NCI-H187 treated with DMSO at 0.1 percent for 48 hours (cell line): ENCODE measurements around the gene KCNN1.
"Not testable (repeated sequence)": the region's sequence is repeated elsewhere in the genome, so short reads cannot be mapped to it uniquely, and the experiment has no call there.

Source experiments
- DNase-seq: peaks from one replicate; lab custom pipeline; 2025; lab: John Stamatoyannopoulos, UW

Gene KCNN1

DNA sequence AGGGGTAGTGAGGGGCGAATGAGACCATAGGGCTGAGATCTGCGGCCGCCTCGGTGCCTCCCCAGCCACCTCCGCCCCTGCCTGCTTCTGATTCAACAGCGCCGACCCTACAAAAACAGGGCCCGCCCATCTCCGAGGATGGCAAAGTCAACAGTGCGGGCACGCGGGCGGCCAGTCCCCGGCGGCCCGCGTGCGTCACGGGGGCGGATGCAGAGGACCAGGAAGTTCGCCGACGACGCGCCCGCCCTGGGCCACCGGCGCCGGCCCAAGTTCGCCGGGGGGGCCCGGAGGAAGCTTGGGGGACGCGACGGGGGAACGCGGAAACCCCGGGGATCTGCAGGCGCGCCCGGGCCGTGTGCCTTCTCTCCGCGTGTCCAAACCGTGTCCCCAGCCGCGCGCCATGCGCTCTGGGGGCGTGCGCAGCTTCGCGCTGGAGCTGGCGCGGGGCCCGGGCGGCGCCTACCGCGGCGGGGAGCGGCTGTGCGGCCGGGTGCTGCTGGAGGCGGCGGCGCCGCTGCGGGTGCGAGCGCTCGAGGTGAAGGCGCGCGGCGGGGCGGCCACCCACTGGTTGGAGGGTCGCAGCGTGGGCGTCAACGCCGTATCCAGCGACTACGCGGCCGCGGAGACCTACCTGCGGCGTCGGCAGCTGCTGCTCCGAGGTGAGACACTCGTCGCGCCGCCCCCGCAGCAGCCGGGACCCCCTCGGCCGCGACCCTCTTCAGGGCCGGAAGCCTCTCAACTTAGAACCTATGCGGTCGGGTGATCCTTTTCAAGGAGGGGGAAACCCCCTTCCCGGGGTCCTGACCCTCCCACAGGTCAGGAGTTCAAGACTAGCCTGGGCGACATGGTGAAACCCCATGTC lies 34.2 kb downstream of the KCNN1 start:
- no peak for DNase-seq

DNA sequence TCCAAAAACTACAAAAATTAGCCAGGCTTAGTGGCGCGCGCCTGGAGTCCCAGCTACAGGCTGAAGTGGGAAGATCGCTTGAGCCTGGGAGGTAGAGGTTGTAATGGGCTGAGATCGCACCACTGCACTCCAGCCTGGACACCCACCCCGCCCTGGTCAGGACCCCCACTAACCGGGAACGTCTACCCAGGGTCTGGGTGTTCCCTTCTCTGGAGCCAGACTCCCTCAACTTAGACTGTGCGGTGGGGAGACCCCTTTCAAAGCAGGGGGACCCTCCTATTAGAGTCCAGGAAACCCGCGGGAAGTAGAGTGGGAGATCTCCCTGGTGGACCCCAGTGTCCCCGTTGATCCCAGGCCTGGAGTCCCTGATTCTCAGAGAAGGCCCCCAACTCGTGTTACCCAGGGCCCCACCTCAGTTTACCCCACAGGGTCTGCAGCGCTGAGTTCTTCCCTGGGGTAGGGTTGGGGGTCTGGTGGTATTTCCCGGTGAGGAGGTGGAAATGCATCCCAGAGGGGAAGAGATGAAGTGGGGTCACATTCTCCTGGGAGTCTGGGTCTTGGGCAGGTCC lies 35.0 kb downstream of the KCNN1 start:
- no peak for DNase-seq

DNA sequence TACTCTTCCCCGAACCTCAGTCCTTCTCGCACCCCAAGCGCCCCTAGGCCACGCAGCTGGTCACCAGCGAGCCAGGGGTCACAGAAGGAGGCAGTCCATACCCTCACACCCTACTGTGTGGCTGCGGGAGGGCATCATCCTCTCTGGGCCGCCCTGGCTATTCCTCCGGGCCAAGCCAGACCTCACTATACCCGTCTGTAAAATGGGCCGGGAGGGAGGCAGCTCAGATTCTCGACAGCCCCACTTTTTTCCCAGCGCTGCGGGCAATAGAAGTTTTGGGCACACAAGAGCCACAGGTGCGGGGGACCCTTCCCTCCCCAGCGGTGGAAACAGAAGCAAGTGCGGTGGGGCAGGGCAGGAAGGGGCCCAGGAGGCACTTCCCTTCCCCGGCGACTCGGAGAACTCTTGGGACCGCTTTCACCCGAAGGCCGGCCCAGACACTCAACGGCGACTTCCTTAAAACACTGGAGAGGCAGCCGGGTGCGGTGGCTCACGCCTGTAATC lies 35.5 kb downstream of the KCNN1 start:
- no peak for DNase-seq

DNA sequence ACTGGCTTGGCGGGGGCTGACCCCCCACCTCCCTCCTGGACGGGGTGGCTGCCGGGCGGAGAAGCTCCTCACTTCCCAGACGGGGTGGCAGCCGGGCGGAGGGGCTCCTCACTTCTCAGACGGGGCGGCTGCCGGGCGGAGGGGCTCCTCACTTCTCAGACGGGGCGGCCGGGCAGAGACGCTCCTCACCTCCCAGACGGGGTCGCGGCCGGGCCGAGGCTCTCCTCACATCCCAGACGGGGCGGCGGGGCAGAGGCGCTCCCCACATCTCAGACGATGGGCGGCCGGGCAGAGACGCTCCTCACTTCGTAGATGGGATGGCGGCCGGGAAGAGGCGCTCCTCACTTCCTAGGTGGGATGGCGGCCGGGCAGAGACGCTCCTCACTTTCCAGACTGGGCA lies 38.8 kb downstream of the KCNN1 start:
- not testable (repeated sequence) for DNase-seq

DNA sequence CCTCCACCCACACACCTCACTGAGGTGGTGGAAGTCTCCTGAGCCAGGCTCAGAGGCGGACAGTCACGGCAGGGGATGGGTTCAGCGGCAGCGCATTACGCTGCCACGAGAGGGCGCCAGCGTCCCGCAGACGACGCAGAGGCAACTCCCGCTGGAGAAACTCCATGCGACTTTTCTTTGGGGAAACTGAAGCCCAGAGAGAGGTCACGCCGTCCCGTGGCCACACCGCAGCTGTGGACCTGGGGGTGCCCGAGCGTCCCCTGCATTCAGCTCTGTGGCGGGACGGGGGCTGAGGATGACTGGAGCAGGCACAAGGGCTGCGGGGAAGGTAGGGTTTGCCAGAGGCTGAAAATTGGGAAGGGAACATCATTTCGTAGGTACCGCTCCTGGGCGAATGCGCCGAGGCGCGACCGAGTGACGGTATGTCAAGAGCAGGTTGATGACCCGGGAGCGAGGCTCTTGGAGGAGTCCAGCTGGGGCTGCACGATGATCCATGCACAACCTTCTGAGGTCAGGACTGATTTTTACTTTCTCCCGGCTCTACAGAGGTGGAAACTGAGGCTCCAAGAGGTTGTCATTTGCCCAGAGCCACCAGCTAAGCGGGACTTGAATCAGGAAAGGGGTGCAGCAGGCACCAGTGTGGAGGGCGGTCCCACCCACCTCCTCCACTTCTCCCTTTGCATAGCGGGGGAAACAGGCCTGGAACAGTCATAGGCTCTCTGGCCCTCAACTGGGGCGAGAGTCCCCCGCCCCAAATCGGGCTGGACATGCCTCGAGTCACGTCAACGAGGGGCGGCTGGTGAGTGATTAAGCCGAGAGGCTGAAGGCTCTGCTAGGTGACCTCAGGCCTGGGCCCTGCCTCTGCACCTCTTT lies 40.4 kb downstream of the KCNN1 start:
- DNase-seq = no peak

DNA sequence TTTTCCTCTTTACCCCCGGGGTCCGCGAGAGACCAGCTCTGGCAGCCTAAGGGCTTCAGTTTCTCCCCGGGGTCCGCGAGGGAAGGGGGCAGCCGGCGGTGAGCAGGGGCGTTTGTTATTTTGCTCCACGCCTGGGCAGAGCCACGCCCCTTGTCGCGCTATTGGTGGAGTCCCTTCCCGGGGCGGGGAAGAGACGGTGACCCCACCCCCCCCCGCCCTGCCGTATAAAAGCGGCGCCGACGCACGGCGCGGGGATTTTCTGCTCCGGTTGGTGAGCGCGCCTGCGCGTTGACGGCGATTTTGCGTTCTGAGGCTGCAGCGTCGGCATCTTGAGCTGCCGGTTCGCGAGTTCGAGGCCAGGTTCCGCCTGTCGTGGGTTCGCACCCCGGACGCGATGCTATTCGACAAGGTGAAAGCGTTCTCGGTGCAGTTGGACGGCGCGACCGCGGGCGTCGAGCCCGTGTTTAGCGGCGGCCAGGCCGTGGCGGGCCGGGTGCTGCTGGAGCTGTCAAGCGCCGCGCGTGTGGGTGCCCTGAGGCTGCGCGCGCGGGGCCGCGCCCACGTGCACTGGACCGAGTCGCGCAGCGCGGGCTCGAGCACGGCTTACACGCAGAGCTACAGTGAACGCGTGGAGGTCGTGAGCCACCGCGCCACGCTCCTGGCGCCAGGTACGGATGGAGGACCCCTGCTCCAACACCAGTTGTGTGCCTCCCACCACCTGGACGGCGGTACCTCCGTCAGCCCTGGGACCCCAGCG lies 41.2 kb downstream of the KCNN1 start, which contains the start of gene ARRDC2:
Gene ARRDC2, plus strand, starts transcription at position 254 of the 757 bp plus-strand sequence. Its CDS starts 141 bp downstream, at position 395.
- DNase-seq = no peak

DNA sequence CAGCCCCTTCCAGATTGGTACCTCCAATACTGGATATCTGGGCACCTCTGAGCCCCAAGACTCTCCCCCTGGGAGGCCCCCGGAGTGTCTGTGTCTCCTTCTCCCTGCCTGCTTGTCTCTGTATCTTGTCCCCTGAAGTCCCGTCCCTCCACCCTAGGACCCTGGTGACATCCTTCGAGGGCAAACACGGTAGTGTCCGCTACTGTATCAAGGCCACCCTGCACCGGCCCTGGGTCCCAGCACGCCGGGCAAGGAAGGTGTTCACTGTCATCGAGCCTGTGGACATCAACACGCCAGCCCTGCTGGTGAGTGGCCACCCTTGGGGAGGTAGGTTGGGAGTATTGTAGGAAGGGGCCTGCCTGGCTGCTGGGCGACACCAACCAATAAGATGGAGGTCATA lies 41.9 kb downstream of the KCNN1 start:
- no peak for DNase-seq

DNA sequence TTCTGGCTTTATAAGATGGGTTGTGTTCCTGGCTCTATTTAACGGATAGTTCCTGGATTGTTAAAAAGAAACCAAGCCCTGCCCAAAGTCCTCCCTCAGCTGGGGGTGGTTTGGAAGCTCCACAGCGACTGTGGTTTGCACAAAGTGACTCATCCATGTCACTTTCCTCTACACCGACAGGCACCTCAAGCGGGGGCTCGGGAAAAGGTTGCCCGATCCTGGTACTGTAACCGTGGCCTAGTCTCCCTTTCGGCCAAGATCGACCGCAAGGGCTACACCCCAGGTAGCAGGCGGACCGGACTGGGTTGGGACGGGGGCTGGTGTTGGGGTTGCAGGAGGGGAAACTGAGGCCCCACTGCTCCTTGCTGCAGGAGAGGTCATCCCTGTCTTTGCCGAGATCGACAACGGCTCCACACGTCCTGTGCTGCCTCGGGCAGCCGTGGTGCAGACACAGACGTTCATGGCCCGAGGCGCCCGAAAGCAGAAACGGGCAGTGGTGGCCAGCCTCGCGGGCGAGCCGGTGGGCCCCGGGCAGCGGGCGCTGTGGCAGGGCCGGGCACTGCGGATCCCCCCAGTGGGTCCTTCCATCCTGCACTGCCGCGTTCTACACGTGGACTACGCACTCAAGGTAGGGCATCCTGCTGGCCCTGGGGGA lies 42.6 kb downstream of the KCNN1 start:
- DNase-seq = no peak

DNA sequence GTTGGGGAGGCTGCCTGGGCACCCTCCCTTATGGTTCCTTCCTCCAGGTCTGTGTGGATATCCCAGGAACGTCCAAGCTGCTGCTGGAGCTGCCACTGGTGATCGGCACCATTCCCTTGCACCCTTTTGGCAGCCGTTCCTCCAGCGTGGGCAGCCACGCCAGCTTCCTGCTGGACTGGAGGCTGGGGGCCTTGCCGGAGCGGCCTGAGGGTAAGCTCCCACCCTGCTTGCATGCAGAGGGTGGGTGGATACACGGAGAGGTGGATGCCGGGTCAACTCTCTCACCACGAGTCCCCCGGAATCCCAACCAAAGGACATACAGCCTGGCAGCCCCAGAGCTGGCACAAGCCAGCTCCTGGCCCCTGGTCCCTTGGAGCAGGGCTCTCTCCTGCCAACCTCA lies 43.2 kb downstream of the KCNN1 start:
- no peak for DNase-seq

DNA sequence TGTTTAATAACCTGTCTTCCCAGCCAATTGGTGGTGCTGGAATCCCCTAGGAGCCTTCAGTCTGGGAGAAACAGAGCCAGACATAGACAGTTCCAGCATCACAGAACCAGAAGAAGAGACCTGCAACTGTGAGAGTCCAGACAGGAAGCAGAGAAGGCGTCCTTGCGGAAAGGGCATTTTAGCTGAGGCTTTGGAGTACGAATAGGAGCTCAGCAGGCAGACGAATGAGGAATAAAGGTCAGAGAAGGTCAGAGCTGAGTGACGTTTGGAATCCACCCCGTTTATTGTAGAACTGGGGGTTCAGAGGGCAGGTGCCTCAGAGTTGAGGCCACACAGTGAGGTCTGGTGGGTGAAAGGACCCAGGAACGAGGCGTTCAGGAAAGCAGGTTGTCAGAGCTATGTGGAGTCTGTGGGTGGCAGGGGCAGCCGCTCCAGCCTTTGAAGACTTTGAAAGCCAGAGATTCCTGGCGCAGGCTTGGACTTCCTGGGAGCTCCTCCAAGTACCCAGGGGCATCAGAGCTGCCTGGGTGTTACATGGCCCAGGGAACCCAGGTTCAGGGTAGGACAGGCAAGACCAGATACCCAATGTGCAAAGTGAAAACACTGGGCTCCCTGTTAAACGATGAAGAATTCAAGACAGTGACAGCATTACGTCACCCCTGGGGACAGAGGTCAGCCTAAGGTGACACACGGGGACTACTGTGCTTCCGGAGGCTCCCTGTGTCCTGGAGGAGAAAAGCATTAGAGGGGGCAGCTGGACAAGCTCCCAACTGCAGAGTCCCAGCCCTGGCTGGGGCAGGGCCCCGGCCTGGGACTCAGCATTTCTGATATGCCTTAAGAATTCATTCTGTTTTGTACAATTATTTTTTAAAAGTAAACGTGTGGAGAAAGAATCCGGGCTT lies 46.6 kb downstream of the KCNN1 start:
- no peak for DNase-seq

DNA sequence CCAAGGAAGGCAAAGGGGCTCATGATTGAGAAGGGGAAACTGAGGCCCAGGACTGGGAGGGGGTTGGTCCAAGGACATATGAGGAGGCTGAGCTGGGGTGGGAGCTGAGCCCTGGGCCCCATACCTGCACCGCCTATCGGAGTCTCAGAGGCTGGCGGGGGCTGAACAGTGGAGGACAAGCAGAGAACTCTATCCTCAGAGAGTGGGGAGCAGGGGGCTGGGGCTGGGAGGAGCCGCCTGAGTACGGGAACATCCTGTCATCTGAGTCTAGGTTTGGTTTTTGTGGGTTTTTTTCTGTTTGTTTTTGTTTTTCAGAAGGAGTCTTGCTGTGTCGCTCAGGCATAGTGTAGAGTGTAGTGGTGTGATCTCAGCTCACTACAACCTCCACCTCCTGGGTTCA lies 47.3 kb downstream of the KCNN1 start:
- no peak for DNase-seq

DNA sequence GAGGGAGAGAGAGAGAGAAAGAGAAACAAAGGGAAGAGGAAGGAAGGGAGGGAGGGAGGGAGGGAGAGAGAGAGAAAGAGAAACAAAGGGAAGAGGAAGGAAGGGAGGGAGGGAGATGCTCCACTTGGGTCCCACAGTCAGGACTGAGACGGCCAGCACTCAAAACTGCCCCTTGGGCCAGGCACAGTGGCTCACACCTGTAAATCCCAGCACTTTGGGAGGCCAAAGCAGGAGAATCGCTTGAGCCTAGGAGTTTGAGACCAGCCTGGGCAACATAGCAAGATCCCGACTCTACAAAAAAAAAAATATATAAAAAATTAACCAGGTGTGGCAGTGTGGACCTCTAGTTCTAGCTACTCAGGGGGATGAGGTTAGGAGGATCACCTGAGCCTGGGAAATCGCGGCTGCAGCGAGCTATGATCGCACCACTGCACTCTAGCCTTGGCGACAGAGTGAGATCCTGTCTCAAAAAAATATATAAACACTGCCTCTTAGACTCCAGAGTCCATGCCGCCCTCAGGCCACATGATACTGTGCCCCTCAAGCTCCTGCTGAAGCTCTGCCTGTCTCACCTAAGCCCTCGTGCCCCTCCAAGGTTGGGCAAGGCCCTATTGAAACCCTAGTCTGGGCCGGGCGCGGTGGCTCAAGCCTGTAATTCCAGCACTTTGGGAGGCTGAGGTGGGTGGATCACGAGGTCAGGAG lies 49.5 kb downstream of the KCNN1 start:
- no peak for DNase-seq

DNA sequence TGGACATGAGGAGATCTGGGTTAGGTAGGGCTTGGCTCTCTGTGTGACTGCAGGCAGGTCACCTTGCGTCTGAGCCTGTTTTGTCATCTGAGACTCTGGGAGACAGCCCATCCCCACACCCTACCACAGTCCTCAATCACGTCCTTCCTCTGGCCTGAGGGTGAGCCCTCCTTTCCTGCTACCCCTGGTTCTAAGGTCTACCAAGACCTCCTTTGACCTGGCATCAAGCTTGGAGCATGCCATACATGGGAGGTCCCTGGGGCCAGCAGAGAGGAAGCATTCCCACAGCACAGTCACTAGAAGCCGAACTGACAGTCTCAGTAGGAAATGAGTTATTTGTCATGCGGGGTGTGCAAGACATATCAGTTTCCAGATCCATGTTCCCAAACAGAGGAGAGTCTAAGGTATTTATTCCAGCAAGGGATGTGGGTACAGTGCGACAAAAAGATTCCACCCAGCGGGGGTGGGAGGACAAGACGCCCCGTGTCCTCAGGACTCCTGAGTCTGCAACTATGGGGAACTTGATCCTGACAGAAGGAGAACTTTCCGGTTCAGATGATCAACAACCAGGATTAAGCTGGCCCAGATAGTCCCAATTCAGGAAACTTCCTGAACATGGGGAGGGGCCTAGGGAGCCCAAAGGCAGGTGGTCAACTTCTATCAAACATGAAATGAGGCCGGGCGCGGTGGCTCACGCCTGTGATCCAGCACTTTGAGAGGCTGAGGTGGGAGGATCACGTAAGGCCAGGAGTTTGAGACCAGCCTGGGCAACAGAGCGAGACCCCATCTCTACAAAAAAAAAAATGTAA lies 50.6 kb downstream of the KCNN1 start:
- DNase-seq = no peak

DNA sequence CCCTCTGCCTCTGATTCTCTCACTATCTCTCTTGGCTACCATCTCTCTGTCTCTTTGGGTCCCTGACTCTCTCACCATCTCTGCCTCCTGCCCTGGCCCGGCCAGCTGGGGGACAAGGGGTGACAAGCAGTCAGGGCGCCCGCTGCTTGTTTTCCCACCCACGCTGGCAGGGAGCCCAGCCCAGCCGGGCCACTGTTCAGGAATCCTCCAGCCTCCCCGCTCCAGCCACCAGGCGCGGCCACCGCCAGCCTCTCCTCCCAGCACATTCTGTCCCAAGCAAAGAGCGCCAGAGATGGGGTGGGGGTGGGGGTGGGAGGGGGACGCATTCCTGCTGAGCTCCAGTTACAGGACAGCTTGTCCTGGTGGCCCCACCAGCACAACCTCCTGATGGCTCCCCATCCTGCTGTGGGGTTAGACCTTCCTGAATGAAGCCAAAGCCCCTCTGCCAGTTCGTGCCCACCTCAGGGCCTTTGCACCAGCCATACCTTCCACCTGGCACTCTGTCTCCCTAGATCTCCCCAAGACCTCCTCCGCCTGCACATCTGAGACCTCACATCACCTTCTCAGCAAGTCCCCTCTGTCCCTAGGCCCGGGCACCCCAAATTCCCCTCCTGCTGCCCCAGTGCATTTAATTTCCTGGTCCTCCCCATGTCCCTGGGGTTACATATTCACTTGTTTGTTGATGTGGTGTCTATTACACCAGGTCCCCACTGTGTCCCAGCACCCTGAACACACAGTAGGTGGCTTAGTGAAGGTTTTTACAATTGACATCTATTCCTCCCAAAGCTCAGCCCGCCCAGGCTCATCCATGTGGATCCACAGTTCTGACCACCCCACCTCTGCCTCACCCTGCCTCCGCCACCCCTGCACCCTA lies 53.5 kb downstream of the KCNN1 start:
- DNase-seq = no peak

DNA sequence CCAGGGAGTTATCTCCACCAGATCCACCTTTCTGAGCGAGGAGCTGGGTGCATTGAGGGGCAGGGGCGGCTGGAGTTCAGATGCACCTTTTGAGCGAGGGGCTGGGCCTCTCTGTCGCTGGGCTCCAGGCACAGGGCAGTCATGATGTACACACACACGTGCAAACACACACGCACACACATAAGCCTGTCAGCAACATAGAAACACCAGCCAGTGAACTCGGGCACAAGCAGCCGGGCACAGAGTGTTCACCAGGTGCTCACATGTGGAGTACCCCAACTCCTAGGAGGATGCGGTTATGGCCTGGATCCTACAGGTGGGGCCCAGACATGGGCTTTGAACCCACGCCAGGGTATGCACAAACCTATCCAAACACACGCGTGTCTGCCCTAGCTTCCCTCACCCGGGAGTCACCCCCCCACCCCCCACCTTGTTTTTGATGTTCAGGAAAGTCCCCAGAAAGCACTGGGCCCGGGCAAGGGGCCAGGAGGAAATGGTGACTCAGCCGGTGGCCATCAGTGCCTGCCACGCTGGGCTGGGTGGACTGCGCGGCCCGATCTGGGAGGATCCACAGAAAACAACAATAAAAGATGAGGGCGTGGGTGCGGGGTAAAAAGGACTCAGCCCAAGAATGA lies 54.3 kb downstream of the KCNN1 start:
- DNase-seq = no peak

DNA sequence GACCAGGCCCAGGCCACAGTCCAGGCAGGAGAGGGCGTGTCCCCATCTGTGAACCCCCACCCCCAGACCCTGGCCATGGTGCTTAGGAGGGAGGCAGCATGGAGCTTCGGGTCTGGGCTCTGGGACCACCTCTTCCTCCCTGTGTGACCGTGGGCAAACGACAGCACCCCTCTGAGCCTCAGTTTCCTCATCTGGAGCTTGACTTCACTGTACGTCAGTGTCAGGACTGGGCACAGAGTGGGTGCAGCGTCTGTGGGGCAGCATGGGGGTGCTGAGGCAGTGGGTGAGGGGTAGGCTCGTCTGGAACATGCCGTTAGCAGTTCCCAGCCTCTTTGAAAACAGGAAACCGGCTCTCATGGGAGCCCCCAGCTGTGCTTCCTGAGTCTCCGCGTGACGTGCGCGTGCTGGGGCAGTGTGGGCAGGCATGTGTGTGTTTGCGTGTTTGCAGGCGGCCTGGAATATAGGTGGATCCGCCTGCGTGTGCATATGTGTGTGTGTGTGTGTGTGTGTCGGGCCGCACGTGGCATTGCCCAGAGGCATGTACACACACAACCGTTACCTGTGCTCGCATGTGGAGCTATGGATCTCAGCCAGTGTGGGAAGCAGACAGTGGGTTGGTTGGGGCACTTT lies 56.8 kb downstream of the KCNN1 start:
- no peak for DNase-seq

DNA sequence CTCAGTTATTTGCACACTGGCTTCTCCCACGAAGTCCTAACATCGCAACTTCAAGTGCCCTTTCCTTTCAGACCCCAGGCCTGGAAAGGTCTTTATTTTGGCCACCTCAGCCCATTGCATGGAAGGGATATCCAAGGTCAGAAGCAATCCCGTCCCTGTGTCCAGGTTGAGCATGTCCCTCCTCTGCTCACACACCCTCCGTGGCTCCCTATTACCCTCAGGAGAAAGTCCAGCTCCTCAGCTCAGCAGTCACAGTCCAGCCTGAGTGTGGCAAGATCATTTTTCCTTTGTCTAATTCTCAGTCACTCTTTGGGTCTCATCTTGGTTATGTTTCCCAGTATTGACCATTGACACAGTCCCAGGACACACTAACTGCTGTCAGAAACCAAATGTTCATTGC lies 60.2 kb downstream of the KCNN1 start:
- DNase-seq = no peak
